SHP77 (cell line): Measurements from ENCODE around the gene PPP4C.
"Not testable (repeated sequence)": the region's sequence is repeated elsewhere in the genome, so short reads cannot be mapped to it uniquely, and the experiment has no call there.

Experiments
- DNase-seq, 2 experiments: peaks; one replicate each; lab custom pipeline; 2025; lab: John Stamatoyannopoulos, UW

The PPP4C gene

GRCh38 chr16:30125690-30126089 is 49.9 kb downstream of the PPP4C start:
- DNase-seq = not testable (repeated sequence)

- no peak for DNase-seq
Observed at GRCh38 chr16:30127993-30128392, 52.2 kb downstream of the PPP4C start.

GRCh38 chr16:30131869-30132475 is 56.2 kb downstream of the PPP4C start:
- peak; percentile 26 to 70 for DNase-seq

GRCh38 chr16:30132591-30132990 is 56.8 kb downstream of the PPP4C start:
- DNase-seq = no peak
